Stimulated activated CD8-positive, alpha-beta memory T cell treated with anti-CD3 and anti-CD28 coated beads, Interleukin-4, amount 100 ng/mL, for 48 hours (primary cell): ENCODE results near the gene KIAA1958.
"Not testable (repeated sequence)": the region's sequence is repeated elsewhere in the genome, so short reads cannot be mapped to it uniquely, and the experiment has no call there.

Source experiments
- DNase-seq: peaks from one replicate; pipeline ENCODE4 v3.0.0-alpha.2; 2020

The KIAA1958 gene

GRCh38 chr9:112556497-112557442 lies 70.1 kb downstream of the KIAA1958 start:
- DNase-seq: no peak

GRCh38 chr9:112558476-112558875 lies 71.8 kb downstream of the KIAA1958 start:
- DNase-seq: no peak

GRCh38 chr9:112558978-112559377 lies 72.4 kb downstream of the KIAA1958 start:
- no peak for DNase-seq

- DNase-seq: no peak
Observed at GRCh38 chr9:112559629-112560413, 73.2 kb downstream of the KIAA1958 start.

- DNase-seq: no peak
Observed at GRCh38 chr9:112562235-112562958, 75.8 kb downstream of the KIAA1958 start.

- no peak for DNase-seq
Observed at GRCh38 chr9:112569186-112569585, 82.6 kb downstream of the KIAA1958 start.

- DNase-seq: no peak
Observed at GRCh38 chr9:112570671-112571167, 84.1 kb downstream of the KIAA1958 start.

- no peak for DNase-seq
Observed at GRCh38 chr9:112571624-112572355, 85.2 kb downstream of the KIAA1958 start.

GRCh38 chr9:112572416-112572815 lies 85.8 kb downstream of the KIAA1958 start:
- no peak for DNase-seq

GRCh38 chr9:112574008-112574407 lies 87.4 kb downstream of the KIAA1958 start:
- no peak for DNase-seq

- DNase-seq: no peak
Observed at GRCh38 chr9:112575107-112575506, 88.5 kb downstream of the KIAA1958 start.

- DNase-seq: no peak
Observed at GRCh38 chr9:112581469-112582176, 95.0 kb downstream of the KIAA1958 start.

- no peak for DNase-seq
Observed at GRCh38 chr9:112582371-112583262, 96.0 kb downstream of the KIAA1958 start.

- DNase-seq: no peak
Observed at GRCh38 chr9:112586599-112587155, 100.0 kb downstream of the KIAA1958 start.

GRCh38 chr9:112591875-112592274 lies 105.2 kb downstream of the KIAA1958 start:
- not testable (repeated sequence) for DNase-seq

- no peak for DNase-seq
Observed at GRCh38 chr9:112599732-112600131, 113.1 kb downstream of the KIAA1958 start.

- DNase-seq: no peak
Observed at GRCh38 chr9:112601636-112602035, 115.0 kb downstream of the KIAA1958 start.

- no peak for DNase-seq
Observed at GRCh38 chr9:112604790-112605189, 118.2 kb downstream of the KIAA1958 start.

- DNase-seq: no peak
Observed at GRCh38 chr9:112605518-112605917, 118.9 kb downstream of the KIAA1958 start.
